ENCODE measurements around the gene ZDHHC4. TPM values are rescaled to one million over a fixed set of nuclear protein-coding genes. Genes with fewer than 3 reads are reported as not detected.

ZDHHC4 gene
- total and polyA plus RNA-seq, 2 donors (not counting 3 experiments of a cell fraction or from before 2014, with no cell fraction given) = 29.9 to 122 TPM

- no peak for TF ChIP-seq JUN (IDR thresholded peaks at IDR 0.05; ENCODE audit: borderline replicate concordance, insufficient read depth, insufficient read length, low read depth)
- no peak for TF ChIP-seq MYC (IDR thresholded peaks at IDR 0.05; ENCODE audit: low read depth, low read length)
- TF ChIP-seq POLR2A (IDR thresholded peaks at IDR 0.05; ENCODE audit: low read depth, low read length) = no peak
- no peak for TF ChIP-seq CTCF (IDR thresholded peaks at IDR 0.05; ENCODE audit: extremely low read depth in 1 of 2, insufficient read depth in 1 of 2, low read depth in 1 of 2, low read length in 2 of 2)
- no peak for TF ChIP-seq POLR2AphosphoS5 (IDR thresholded peaks at IDR 0.05; ENCODE audit: insufficient read depth, low read depth, low read length)
- no peak for TF ChIP-seq MAX (IDR thresholded peaks at IDR 0.05; ENCODE audit: insufficient read depth, insufficient read length)
- no peak for TF ChIP-seq EZH2 (IDR thresholded peaks at IDR 0.05; ENCODE audit: borderline replicate concordance, low read depth, low read length, severe bottlenecking)
- no peak for TF ChIP-seq GATA2 (IDR thresholded peaks at IDR 0.05; ENCODE audit: insufficient read depth, insufficient read length, low read depth, low read length)
- TF ChIP-seq FOS (IDR thresholded peaks at IDR 0.05; ENCODE audit: borderline replicate concordance, insufficient read depth, low read length) = no peak
- dilution Hi-C loops (cut with MboI; ENCODE audit: extremely low pct_ligation_motif_present, low sequenced_read_pairs) (no loop called here), intact Hi-C loops (cut with micrococcal nuclease) (no loop called here)
- no TSS peak for BruUV-seq (replicated peaks)
- Histone ChIP-seq H3K27me3 (ENCODE audit: control insufficient read depth in 2 of 2, insufficient read depth in 2 of 2, low read length in 2 of 2) (no peaks in the 10 kb centered on the region), H3K27ac (ENCODE audit: insufficient read depth, low read depth, low read length) (no peak overlapping the region), H4K20me1 (replicated peaks; ENCODE audit: control insufficient read depth, extremely low read depth, insufficient read depth, low read length) (no peaks in the 10 kb centered on the region), H2AFZ (ENCODE audit: low read depth, low read length) (no peak overlapping the region), H3K36me3 (ENCODE audit: control insufficient read depth in 2 of 2, extremely low read depth in 1 of 2, insufficient read depth in 2 of 2, low read length in 2 of 2) (peaks cover 0 to 4% of the 10 kb centered on the region in 2 experiments), H3K4me2 (ENCODE audit: insufficient read depth, low read length) (no peak overlapping the region), H3K9me3 (replicated peaks; ENCODE audit: control insufficient read depth, insufficient read depth, low read length) (no peaks in the 10 kb centered on the region), H3K9ac (replicated peaks; ENCODE audit: extremely low read depth, insufficient read depth, low read length) (no peak overlapping the region), H3K79me2 (ENCODE audit: control insufficient read depth, insufficient read depth, low read length) (no peaks in the 10 kb centered on the region), H3K9me1 (replicated peaks; ENCODE audit: control insufficient read depth, extremely low read depth, insufficient read depth, low read length) (no peaks in the 10 kb centered on the region), H3K4me1 (ENCODE audit: control insufficient read depth, extremely low read depth, insufficient read depth, low read length) (no peaks in the 10 kb centered on the region), H3K4me3 (replicated peaks in 1 of 3; ENCODE audit: insufficient read depth in 1 of 3, low read depth in 1 of 3, low read length in 3 of 3) (no peak overlapping the region)
- ChIA-PET POLR2A (no interaction called here), CTCF (no interaction called here)
- DNase-seq (ENCODE audit: low read depth, low spot score) (no peak), FAIRE-seq (no peak)
These were observed 30.8 kb downstream of the ZDHHC4 start for GRCh38 chr7:6608081-6608480.

All from endothelial cell of umbilical vein (primary cell).